HG03469 (cell line): ENCODE data around the gene COL5A1.
"Not testable (repeated sequence)": the region's sequence is repeated elsewhere in the genome, so short reads cannot be mapped to it uniquely, and the experiment has no call there.

Experiments
- ATAC-seq: cut with Tn5 transposase; IDR thresholded peaks from one replicate; pipeline ENCODE4 v1.9.1; 2021; ENCODE audit warnings: mild to moderate bottlenecking, moderate library complexity, moderate number of reproducible peaks; ENCODE audit not compliant: unreplicated experiment

The COL5A1 gene

GRCh38 chr9:134704498-134704897 lies 62.9 kb downstream of the COL5A1 start:
- no peak for ATAC-seq

GRCh38 chr9:134705786-134706185 lies 64.2 kb downstream of the COL5A1 start:
- ATAC-seq: no peak

GRCh38 chr9:134706522-134706921 lies 64.9 kb downstream of the COL5A1 start:
- no peak for ATAC-seq

- ATAC-seq: no peak
These were observed 65.6 kb downstream of the COL5A1 start for GRCh38 chr9:134707031-134707680.

GRCh38 chr9:134707731-134708671 lies 66.4 kb downstream of the COL5A1 start:
- no peak for ATAC-seq

- ATAC-seq: no peak
These were observed 67.1 kb downstream of the COL5A1 start for GRCh38 chr9:134708672-134709038.

- ATAC-seq: no peak
These were observed 68.1 kb downstream of the COL5A1 start for GRCh38 chr9:134709512-134710270.

GRCh38 chr9:134710271-134710540 lies 68.6 kb downstream of the COL5A1 start:
- ATAC-seq: no peak

GRCh38 chr9:134710901-134711300 lies 69.3 kb downstream of the COL5A1 start:
- ATAC-seq: no peak

- ATAC-seq: no peak
These were observed 70.6 kb downstream of the COL5A1 start for GRCh38 chr9:134712243-134712642.

GRCh38 chr9:134712926-134713325 lies 71.3 kb downstream of the COL5A1 start:
- ATAC-seq: no peak

GRCh38 chr9:134715536-134715935 lies 73.9 kb downstream of the COL5A1 start:
- ATAC-seq: not testable (repeated sequence)

- ATAC-seq: no peak
These were observed 74.5 kb downstream of the COL5A1 start for GRCh38 chr9:134716067-134716466.

GRCh38 chr9:134717056-134717455 lies 75.5 kb downstream of the COL5A1 start:
- ATAC-seq: no peak

GRCh38 chr9:134717924-134718645 lies 76.5 kb downstream of the COL5A1 start:
- no peak for ATAC-seq

GRCh38 chr9:134719331-134719730 lies 77.7 kb downstream of the COL5A1 start:
- ATAC-seq: no peak

- ATAC-seq: no peak
These were observed 78.6 kb downstream of the COL5A1 start for GRCh38 chr9:134720136-134720753.

- no peak for ATAC-seq
These were observed 79.2 kb downstream of the COL5A1 start for GRCh38 chr9:134720796-134721195.

GRCh38 chr9:134721344-134721743 lies 79.7 kb downstream of the COL5A1 start:
- no peak for ATAC-seq

- ATAC-seq: no peak
These were observed 80.6 kb downstream of the COL5A1 start for GRCh38 chr9:134722120-134722701.
